ENCODE results near the gene GATA2.

GATA2 gene

GRCh38 chr3:128487813-128488635 is 5.0 kb downstream of the GATA2 start:
- DNase-seq: peak; percentile 38

- DNase-seq: no peak
Measured at GRCh38 chr3:128487538-128487812, 5.5 kb downstream of the GATA2 start.

- peak; percentile 43 for DNase-seq
Measured at GRCh38 chr3:128486681-128487537, 6.1 kb downstream of the GATA2 start.

GRCh38 chr3:128486205-128486628 is 6.8 kb downstream of the GATA2 start:
- DNase-seq: no peak

- no peak for DNase-seq
Measured at GRCh38 chr3:128485282-128486204, 7.5 kb downstream of the GATA2 start.

GRCh38 chr3:128484404-128485281 is 8.4 kb downstream of the GATA2 start:
- no peak for DNase-seq

- DNase-seq: no peak
Measured at GRCh38 chr3:128483657-128484403, 9.2 kb downstream of the GATA2 start.

GRCh38 chr3:128482666-128483656 is 10.0 kb downstream of the GATA2 start:
- DNase-seq: no peak

GRCh38 chr3:128482175-128482574 is 10.8 kb downstream of the GATA2 start:
- DNase-seq: no peak

- DNase-seq: no peak
Measured at GRCh38 chr3:128481438-128481942, 11.5 kb downstream of the GATA2 start.

GRCh38 chr3:128480717-128481437 is 12.1 kb downstream of the GATA2 start:
- no peak for DNase-seq

- no peak for DNase-seq
Measured at GRCh38 chr3:128480278-128480677, 12.7 kb downstream of the GATA2 start.

GRCh38 chr3:128479558-128480086 is 13.4 kb downstream of the GATA2 start:
- DNase-seq: no peak

- DNase-seq: no peak
Measured at GRCh38 chr3:128478576-128479506, 14.2 kb downstream of the GATA2 start.

- DNase-seq: no peak
Measured at GRCh38 chr3:128476659-128477058, 16.3 kb downstream of the GATA2 start.

- no peak for DNase-seq
Measured at GRCh38 chr3:128475355-128475754, 17.6 kb downstream of the GATA2 start.

GRCh38 chr3:128473737-128474136 is 19.3 kb downstream of the GATA2 start:
- DNase-seq: no peak

- DNase-seq: no peak
Measured at GRCh38 chr3:128473180-128473519, 19.9 kb downstream of the GATA2 start.

All from activated T-cell treated with anti-CD3 and anti-CD28 coated beads, Interleukin-2, amount 50 U/mL, for 1 hour (primary cell).